GM12865 (cell line): ENCODE measurements around the gene GSTO1.
A peak's percentile ranks its signal among the peaks of the same experiment; 100 is the strongest.

ENCODE experiments used
- DNase-seq: peaks from one replicate; pipeline ENCODE4 v3.0.0; 2010; ENCODE audit warnings: low read depth
- H3K4me3 ChIP-seq: 2 replicates; pipeline ENCODE4 v1.5.1; 2011; ENCODE audit warnings: mild to moderate bottlenecking, low read depth, low read length, control low read depth
- TF ChIP-seq, protein P1 (sequence below): IDR thresholded peaks from 2 replicates; pipeline ENCODE4 v1.5.1; 2011; ENCODE audit warnings: low read length, control low read depth, low read depth, inconsistent platforms; ENCODE audit not compliant: insufficient read depth; ENCODE audit errors: missing control alignments

Gene GSTO1

DNA sequence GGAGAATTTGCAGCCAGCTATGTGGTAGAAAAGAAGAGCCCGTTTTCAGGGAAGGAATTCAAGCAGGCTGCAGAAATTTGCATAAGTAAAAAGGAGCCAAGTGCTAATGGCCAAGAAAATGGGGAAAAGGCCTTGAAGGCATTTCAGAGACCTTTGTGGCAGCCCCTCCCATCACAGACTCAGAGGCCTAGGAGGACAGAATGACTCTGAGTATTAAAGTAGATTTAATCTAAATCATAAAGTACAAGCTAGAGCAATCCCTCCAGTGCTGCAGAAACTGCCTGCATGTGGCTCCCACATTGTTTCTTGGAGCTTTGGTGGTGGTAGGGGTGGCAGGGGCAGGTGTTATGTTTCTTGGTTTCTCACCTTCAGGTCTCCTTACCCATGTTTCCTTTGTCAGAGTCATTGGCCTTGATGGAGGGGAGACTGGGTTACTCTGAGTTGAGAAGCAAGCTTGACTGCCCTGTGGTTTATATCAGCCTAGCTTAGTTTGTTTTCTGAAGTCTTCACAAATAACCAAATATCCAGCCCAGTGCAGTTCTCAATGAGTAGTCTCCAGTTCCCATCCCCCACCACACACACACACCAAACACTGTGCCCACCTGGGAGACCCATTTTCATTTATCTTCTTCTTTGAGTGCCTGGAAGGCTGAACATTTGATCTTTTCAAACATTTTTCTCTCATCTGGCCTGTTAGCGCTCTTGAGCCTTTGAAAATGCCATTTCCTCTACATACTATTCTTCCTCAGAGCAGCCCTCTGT is 49.1 kb downstream of the GSTO1 start:
- H3K4me3 ChIP-seq, result no peak overlapping the region
- TF ChIP-seq, protein P1, sequence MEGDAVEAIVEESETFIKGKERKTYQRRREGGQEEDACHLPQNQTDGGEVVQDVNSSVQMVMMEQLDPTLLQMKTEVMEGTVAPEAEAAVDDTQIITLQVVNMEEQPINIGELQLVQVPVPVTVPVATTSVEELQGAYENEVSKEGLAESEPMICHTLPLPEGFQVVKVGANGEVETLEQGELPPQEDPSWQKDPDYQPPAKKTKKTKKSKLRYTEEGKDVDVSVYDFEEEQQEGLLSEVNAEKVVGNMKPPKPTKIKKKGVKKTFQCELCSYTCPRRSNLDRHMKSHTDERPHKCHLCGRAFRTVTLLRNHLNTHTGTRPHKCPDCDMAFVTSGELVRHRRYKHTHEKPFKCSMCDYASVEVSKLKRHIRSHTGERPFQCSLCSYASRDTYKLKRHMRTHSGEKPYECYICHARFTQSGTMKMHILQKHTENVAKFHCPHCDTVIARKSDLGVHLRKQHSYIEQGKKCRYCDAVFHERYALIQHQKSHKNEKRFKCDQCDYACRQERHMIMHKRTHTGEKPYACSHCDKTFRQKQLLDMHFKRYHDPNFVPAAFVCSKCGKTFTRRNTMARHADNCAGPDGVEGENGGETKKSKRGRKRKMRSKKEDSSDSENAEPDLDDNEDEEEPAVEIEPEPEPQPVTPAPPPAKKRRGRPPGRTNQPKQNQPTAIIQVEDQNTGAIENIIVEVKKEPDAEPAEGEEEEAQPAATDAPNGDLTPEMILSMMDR, result no peak
- no peak for DNase-seq

DNA sequence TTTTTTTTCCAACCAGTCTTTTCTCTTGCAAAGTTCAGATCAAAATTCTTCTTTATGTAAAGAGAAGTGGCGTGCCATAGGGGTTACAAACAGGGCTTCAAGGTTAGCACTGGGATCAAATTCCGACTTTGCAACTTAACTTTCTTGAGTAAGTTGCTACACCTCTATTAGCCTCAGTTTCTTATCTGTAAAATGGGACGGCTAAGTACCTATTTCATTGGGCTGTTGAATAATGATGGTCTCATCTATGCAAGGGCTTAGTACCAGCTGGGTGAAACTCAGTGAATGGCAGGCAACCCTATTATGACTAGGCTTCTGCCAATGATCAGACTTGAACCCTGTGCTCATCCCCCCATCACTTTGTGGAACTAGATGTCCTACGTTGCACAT is 49.7 kb downstream of the GSTO1 start:
- no peak overlapping the region for H3K4me3 ChIP-seq
- TF ChIP-seq, protein P1, result no peak
- no peak for DNase-seq

DNA sequence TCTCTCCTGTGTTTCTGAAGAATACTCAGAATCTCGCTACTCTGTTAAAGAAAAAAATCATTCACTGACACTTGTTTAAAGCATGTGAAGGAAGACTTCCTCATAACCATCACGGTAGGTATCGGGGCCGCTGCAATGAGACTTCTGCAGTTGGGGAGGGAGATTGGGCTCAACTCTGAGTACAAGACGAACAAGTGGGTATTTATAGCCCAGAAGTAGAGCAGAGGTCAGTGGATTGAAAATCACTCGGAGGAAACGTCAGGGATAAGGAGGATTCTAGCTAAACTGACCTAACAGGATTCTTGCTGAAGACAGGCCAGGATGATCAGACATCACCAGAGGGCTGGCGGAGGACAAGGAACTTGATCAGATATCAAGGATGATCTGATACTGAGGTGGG is 50.2 kb downstream of the GSTO1 start:
- no peak overlapping the region for H3K4me3 ChIP-seq
- TF ChIP-seq, protein P1, result no peak
- no peak for DNase-seq

DNA sequence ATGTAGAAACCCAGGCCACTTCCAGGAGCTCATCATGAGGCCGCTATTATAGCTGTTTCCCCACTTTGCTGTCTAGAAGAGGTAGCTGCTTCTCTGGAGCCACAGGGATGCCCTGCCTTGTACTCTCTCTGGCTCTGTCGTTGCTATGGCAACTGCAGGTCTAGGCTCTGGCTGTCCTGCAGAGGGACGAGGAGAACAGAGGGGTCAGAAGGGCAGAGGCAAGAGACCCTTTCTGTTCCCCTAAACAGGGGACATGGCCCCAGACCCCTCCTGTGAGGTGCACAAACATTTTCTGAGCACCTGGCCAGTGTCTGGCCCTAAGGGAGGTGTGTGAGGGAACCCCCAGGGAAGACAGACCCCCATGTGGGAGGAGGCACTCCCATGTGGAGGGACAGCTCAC is 52.2 kb downstream of the GSTO1 start:
- no peak for DNase-seq
- TF ChIP-seq, protein P1, result no peak
- H3K4me3 ChIP-seq, result no peak overlapping the region

DNA sequence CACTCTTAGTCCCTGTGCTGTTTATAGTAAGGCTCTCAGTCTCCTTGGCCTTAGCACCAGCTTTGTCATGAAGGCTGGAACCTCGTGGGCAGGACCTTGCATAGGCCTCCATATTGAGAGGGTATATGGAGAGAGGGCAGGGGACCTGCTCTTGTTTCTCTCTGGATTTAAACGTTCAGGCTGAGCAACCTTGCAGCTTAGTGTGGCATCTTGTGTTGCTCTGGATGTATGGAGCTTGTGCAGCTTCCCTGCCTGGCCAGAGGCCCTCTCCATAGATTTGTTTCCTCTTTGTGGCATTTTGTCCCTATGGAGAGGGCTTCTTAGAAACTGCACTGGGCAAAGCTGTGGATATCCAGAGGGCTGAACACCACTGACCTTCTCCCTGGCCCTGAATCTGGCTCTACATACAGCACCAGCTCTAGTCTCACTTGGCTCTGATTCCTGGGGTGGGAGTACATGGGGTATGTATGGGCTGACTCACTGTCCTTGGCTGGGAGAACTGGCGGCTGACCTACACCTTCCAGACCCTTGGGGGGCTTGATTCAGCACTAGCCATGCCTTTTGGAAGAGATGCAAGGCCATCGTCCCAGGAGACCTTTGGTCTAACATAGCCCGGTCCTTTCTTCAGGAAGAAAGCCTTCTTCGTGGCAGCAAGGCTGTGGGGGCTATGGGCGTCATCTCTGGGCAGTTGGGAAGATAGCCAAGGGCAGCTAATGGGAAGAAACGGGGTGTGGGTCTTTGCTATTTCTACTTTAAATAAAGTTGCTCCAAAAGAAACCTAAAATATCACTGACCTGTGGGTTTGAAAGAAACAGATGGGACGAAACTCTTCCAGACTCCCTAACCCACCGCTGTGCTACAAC is 53.1 kb downstream of the GSTO1 start:
- no peak overlapping the region for H3K4me3 ChIP-seq
- TF ChIP-seq, protein P1, result no peak
- DNase-seq, result no peak

DNA sequence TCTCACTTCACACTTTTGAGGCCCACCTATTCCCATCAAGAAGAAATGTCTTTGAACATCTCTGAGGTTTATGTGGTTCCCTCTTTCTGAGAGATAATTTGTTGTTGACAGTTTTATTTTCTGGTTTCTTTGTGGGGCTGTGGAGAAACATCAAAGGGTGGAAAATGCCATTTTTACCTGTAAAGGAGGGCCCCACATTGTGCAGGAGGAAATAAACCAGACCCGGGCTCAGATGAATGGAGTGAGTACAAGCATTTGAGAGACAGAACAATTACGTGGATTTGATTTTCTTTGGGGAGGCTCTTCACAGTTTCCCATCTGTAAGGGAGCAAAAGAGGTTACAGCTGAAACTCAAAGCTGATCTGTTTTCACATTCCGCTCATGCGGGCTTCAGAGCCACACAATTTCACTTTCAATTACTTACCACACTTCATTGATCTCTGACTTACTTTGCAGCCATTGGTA is 53.8 kb downstream of the GSTO1 start:
- TF ChIP-seq, protein P1, result no peak
- DNase-seq, result peak; percentile 73
- no peak overlapping the region; the same call in 1 of the 2 replicates for H3K4me3 ChIP-seq
